NCI-H2196 treated with DMSO at 0.1 percent for 48 hours (cell line): ENCODE results near the gene TRPM7.
"Not testable (repeated sequence)": the region's sequence is repeated elsewhere in the genome, so short reads cannot be mapped to it uniquely, and the experiment has no call there.

Source experiments
- DNase-seq: peaks from one replicate; lab custom pipeline; 2025; ENCODE audit not compliant: unreplicated experiment; lab: John Stamatoyannopoulos, UW

Gene TRPM7

GRCh38 chr15:50675535-50676144 lies 11.0 kb downstream of the TRPM7 start:
- DNase-seq, result no peak

GRCh38 chr15:50670115-50670514 lies 16.5 kb downstream of the TRPM7 start:
- no peak for DNase-seq

DNA sequence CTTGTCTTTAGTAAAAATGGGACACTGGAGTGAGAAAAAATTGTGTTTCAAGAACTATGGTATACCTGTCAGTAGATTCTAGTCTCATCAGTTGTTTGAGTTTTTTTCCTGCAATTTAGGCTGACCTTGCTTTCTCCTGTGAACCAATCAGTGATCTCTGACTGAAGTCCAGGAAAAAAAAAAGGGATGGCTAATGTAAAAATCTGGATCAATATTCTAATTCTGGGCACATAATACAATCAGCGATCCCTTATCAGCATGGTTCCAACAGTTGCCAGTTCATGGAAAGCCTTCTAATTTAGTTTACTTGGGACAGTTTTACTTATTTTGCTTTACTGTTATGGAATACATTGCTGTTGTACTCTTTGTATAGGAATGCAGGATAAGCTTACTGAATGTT lies 17.0 kb downstream of the TRPM7 start:
- DNase-seq, result no peak

DNA sequence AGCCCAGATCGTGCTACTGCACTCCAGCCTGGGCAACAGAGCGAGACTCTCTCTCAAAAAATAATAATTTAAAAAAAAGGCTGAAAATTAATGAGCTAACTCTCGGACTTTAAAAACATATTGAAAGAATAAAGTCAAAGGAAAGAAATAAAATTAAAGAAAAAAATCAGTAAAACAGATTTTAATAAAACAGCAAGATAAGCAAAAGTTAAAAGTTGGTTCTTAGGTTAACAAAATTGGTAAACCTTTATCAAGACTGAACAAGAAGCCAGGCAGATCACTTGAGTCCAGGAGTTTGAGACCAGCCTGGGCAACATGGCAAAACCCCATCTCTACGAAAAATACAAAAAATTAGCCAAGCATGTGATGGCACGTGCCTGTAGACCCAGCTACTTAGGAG lies 20.7 kb downstream of the TRPM7 start:
- DNase-seq, result no peak

GRCh38 chr15:50655555-50655954 lies 31.0 kb downstream of the TRPM7 start:
- DNase-seq, result no peak

- no peak for DNase-seq
Observed at GRCh38 chr15:50653156-50653743, 33.3 kb downstream of the TRPM7 start.

GRCh38 chr15:50652671-50653070 lies 33.9 kb downstream of the TRPM7 start:
- DNase-seq, result no peak

- no peak for DNase-seq
Observed at GRCh38 chr15:50641318-50641717, 45.3 kb downstream of the TRPM7 start.

GRCh38 chr15:50636146-50636545 lies 50.5 kb downstream of the TRPM7 start:
- DNase-seq, result no peak

- DNase-seq, result no peak
Observed at GRCh38 chr15:50633653-50634052, 52.9 kb downstream of the TRPM7 start.

- no peak for DNase-seq
Observed at GRCh38 chr15:50628421-50628820, 58.2 kb downstream of the TRPM7 start.

DNA sequence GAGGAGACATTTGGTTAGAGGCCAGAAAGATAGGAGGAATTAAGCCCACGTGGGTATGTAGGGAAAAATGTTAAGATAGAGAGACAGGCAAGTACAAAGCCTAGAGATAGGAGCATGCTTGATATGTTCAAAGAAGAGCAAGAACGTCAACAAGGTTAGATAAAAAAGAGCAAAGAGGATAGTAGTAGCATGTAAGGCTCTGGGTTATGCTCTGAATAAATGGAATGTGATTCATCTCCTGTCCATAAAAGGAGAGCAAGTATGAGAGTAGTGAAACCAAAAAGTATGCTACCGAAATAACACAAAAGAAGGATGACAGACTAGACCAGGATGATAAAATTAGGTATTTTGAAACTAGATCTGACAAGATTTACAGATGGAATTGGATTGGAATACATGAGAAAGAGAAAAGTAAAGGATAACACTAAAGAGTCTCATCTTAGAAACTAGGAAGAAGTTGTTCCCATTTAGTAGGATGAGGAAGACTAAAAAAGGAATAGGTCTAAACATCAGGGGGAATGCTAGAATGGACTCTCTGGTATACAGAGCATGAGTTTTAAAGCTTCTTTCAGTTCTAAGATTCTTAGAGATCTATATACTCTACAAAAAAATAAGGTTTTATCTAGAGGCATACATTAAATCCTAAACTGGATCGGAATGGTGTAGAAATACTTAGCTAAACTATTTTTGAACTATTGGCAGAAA lies 59.1 kb downstream of the TRPM7 start:
- no peak for DNase-seq

DNA sequence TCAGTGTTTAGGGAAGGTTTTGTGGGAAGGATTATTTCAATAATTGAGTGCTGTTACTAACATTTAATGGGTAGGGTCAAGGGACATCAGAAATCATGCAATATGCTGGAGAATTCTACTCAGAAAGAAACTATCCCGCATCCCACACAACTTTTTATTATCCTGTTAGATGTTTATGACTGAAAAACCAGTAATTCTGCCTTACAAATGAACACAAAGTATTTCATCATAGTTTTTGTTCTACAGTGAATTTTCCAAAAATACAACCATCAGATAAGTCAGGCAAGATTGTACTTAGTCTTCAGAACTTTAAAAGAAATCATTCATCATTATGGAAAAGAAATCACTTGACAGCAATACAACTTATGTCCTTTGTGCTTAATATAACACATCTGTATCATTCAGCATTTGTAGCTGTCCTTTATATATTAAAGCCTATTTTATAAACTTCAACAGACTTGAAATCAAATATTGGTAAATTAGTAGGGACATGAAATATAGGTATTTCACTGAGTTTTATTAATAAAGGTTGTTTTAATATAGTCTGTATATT lies 61.9 kb downstream of the TRPM7 start:
- no peak for DNase-seq

GRCh38 chr15:50622361-50622943 lies 64.1 kb downstream of the TRPM7 start:
- not testable (repeated sequence) for DNase-seq

- not testable (repeated sequence) for DNase-seq
Observed at GRCh38 chr15:50616960-50617359, 69.6 kb downstream of the TRPM7 start.

DNA sequence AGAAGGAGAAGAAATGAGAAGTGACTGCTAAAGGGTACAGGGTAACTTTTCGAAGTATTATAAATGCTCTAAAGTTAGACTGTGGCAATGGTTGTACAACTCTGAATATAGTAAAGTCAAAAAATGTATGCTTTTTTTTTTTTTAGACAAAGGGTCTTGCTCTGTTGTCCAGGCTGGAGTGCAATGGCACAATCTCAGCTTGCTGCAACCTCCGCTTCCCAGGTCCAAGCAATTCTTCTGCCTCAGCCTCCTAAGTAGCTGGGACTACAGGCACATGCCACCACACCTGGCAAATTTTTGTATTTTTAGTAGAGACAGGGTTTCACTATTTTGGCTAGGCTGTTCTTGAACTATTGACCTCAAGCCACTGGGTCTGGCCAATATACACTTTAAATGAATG lies 70.0 kb downstream of the TRPM7 start:
- not testable (repeated sequence) for DNase-seq

DNA sequence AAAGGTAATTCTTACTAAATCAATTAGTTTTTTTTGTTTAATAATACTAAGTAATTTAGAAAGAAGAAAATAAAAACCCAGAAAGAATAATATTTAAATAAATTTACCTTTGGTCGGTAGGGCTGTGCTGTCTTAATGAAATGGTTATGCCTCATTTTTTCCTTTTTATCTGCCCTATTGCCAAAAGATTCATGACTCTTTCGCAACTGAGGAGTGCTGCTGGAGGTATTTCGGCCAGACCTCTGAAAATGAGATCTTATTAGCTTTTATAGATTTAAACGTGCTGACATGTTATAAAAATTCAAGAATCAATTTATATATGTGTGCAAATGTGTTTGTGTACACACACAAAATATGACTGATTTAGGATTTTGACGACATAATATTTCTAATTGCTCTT lies 73.0 kb downstream of the TRPM7 start:
- DNase-seq, result no peak

GRCh38 chr15:50607129-50607528 lies 79.5 kb downstream of the TRPM7 start:
- DNase-seq, result no peak

DNA sequence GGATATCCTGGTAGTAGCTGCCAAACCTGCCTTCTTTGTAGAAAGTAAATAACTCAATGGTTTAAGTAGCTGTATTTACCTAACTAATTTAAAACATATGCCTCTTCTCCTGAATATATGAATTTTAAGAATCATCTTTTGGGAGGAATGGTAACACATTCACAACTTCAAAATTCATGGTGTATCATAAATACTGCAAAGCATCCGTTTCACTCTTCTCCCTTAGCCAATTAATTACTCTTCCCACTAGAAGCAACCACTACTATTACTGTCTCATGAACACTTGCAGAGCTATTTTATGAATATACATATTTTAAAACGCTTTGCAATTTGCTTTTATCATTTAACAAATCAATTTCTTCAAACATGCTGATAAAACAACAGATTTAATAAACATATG lies 81.1 kb downstream of the TRPM7 start:
- no peak for DNase-seq

DNA sequence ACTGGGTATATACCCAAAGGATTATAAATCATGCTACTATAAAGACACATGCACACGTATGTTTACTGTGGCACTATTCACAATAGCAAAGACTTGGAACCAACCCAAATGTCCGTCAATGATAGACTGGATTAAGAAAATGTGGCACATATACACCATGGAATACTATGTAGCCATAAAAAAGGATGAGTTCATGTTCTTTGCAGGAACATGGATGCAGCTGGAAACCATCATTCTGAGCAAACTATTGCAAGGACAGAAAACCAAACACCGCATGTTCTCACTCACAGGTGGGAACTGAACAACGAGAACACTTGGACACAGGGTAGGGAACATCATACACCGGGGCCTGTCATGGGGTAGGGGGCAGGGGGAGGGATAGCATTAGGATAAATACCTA lies 84.6 kb downstream of the TRPM7 start:
- not testable (repeated sequence) for DNase-seq

DNA sequence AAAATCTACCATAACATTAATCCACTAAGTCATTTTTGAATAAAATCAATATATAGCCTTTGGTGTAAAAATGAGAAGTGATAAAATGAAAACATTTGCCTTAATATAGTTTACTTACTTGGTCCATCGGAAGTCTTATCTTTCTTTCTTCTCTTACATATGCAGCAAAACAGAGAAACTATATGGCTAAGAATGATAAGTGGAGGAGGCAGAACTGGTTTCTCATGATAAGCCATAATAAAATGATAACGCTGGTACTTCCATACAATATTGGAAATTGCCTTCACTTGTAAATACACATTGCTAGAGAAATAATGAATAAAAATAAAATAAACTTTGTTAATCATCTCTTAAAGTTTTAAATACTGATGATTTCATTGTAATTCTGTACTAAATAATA lies 92.3 kb downstream of the TRPM7 start:
- DNase-seq, result no peak

DNA sequence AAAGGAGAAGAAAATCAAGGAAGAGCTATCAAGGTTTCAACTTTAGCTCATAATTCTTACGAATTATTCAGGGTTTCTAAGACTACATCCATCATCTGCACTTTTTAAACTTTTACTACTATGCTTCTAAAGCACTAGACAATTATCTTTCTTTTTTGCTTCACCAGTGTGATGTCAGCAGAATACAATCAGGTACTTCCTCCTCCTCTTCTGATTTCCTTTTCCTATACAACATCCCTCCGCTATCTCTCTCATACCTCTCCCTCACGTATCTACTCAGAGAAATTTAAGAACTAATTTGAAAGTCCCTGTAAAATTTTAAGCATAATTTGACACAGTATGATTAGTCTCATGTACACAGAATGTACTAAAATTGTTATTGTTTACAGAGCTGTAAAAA lies 92.8 kb downstream of the TRPM7 start:
- no peak for DNase-seq
